Kidney tubule cell (primary cell): Measurements from ENCODE around the gene TANK.
"Not testable (repeated sequence)": the region's sequence is repeated elsewhere in the genome, so short reads cannot be mapped to it uniquely, and the experiment has no call there.

Source experiments
- DNase-seq: peaks from one replicate; pipeline ENCODE4 v3.0.0-alpha.2; 2018; ENCODE audit warnings: low spot score

Gene TANK

DNA sequence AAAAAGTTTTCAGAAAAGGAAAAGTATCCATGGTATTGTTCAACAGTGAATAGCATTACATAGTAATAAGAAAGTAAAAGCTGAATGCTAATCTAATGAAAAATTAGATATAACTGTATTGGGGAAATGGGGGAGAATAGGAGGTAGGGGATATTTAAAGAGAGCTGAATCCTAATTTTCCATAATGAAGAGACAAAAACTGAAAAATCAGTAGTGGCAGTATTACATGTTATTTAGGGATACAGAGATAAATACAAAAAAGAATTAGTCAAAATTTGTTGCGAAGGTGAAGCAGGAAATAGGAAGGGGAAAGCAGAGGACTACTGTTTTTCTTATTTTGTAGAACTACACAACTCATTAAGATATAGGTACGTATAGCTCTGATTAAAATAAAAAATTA lies 9.1 kb downstream of the TANK start:
- DNase-seq, result no peak

DNA sequence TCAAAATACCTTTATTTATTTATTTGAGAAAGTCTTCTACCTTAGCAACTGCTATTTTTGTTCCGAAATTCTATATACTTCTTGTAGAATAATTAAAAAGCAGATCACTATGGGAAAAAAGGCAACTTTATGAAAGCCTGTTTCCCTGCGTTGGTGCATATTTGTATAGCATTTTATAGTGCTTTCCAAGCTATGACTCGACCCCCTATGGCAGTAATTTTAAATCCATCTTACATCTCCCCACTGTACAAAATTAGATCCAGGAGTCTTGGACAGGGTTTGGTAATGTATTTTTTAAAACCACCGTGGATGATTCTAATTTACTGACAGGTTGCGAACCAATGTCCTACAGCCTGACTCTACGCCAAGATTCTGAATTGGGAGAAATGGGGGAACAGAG lies 10.1 kb downstream of the TANK start:
- DNase-seq, result no peak

DNA sequence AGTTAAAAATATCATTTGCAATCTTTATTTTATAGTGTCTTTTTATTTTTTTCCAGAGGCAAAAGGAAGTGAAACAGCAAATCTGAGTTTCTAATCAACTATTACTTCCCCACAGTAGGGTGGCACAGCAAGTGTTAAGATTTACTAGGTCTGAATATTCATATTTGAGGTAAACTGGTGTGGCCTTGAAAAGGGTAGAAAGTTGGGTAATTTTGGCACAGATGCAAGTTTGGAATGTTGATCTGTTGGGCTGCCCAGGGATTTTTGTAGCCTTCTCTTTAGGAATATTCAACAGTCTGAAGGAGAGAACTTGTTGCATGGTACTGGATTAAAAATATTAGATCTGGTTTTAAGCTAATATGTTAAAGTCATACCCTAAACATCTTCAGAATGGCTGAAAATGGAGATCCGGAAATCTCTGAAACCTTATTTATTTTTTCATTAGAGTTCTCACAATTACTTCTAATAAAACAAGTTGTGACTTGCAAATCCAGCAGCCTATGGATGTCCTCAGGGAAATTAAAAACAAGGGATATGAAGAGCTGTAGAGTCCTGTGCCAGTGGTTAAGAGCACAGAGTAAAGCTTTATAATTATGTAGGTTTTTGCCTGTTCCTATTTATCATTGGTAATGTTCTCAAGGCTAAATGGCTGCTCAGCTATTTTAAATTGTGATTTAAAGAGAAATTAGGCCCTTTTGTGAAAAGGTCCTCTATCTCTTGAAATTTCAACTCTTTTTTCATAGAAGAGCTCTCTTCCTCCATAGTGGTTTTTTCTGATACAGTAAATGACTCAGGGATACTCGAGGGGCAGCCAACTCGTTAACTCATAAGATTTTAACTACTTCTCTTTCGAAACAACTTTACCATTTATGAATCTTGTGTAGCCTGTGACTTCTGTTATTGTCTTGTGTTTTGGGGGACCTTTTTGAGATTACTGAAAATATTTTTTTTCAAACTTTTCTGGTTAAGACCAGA lies 11.0 kb downstream of the TANK start:
- no peak for DNase-seq

DNA sequence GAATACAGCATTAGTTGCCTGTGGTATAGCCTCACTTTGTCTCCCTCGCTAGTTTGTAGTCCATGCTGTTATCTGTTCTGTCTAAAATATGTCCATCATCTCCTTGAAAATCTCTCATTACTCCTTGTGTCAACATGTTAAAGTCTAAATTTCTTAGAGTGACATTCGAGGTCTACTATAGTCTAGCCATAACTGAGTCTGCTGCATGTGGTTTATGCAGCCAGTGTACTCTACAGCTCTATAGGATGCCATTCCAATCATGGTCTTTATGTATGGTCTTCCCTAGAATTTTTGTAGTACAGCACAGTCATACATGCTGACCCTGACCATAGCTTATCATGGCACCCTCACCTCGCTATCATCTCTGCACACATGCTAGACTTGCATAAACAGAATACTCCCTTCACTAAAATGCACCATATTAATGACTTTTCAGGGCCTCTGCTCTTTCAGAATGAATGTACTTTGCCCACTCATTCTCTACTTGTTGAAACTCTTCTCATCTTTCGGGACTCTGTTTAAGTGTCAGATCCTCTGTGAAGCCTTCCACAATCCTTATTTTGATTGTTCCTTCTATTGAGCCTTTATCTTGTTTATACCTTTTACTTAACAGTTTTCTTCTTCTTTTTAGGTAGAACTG lies 12.8 kb downstream of the TANK start:
- DNase-seq, result no peak

DNA sequence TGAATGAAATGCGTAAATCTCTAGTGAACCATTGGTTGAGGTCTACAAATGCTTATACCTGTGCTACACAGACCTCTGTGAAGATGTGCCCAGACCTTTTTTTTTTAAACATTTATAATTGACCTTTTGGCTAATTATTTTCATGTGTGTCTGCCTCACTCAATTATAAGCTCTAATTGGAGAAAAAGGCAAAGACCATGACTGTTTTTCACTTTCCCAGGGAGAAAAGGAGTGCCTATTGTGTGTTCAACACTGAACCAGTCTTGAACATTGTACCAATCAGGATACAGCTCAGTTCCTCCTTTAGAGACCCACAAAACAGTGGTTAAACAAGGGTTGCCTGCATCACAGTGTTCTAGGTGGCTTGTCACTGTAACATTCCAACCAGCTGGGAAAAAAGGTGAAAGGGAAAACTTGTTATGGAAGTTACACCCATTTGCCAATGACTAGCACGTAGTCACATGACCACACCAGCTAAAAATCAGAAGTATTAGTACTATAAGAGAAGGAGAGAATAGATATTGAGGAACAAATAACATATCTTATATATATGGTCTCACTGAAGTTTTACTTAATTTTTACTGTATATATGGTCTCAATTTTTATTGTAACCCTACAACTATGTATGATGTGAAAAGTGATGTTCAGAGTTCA lies 13.4 kb downstream of the TANK start:
- no peak for DNase-seq

DNA sequence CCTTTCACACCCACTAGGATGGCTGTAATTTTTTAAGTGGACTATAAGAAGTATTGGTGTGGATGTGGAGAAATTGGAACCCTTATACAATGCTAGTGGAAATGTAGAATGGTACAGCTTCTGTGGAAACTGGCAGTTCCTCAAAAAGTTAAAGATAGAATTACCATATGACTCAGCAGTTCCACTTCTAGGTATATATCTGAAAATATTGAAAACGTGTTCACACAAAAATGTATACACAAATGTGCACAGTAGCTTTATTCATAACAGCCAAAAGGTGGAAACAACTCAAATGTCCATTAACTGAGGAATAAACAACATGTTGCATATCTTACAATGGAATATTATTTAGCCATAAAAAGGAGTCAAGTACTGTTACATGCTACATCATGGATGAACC lies 17.7 kb downstream of the TANK start:
- DNase-seq, result no peak

DNA sequence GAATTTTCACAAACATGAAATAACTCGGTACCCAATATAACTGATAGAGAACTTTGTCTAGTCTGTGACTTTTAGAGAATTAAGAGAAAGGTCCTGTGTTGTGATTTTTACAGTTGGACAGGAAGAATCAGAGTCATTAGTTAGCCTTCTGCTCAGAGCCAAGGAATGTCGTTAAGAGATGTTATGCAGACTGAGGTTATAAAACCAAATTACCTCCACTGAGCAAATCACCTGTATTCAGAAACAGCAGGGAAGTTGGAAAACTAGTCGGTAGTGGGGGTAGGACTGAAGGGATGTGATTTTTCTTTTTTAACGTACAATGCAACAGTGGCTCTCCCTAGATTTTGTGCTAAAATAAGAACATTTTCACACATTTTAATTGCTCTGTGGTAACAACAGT lies 18.5 kb downstream of the TANK start:
- DNase-seq, result peak; percentile 19

DNA sequence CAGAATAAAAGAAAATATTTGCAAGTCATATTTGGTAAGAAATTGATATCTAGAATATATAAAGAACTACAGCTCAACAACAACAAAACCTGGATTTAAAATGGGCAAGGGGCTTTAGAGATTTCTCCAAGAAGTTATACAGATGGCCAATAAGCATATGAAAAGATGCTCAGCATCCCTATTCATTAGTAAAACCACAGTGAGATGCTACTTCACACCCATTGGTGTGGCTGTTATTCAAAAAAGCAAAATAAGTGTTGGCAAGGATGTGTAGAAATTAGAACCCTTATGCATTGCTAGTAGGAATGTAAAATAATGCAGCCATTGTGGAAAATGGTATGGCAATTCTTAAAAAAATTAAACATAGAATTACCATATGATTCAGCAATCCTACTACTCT lies 29.8 kb downstream of the TANK start:
- no peak for DNase-seq

DNA sequence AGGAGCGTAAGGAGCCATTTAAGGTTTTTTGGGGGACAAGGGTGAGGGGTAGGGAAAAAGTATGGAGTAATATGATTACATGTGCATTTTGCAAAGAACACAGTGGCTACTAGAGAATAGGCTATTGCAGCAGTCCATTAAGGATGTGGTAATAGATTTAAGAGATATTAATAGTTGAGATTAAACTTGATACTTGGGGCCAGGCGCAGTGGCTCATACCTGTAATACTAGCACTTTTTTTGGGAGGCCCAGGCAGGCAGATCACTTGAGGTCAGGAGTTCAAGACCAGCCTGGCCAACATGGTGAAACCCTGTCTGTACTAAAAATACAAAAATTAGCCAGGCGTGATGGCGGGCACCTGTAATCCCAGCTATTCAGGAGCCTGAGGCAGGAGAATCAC lies 35.4 kb downstream of the TANK start:
- not testable (repeated sequence) for DNase-seq

DNA sequence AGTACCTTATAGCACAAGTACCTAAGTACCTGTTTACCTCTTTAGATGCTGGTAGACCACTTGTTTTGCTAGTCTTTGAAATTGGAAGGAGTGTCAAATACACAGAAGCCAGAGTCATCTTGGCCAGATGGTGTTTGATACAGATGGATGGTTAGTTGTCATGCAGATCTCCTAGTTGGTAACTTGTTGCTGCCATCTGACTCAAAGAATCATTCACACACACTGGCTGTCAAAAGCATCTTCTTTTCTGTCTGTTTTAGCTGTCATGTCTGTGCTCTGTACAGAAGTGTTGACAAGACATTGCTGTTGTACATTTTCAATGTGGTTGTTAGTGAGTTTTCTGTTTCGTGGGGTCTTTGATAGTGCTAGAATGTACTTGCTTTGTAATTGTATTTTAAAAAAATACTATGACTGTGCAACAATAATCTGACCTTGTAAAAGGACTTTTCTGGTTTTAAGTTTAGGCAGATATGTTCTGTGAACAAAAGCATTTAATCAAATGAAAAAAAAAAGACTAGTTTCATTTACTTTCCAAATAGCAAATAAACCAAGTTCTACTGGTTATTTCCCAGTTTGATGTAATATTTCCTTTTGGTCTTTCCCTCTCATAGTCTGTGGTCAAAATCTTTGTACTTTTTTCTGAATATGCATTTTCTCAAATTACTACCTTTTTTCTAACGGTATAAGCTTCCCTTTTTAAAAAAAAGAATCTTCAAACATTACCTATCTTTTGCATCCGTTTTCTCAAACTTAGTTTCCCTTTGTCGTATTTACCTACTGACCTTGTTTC lies 39.9 kb downstream of the TANK start:
- DNase-seq, result peak; percentile 49

DNA sequence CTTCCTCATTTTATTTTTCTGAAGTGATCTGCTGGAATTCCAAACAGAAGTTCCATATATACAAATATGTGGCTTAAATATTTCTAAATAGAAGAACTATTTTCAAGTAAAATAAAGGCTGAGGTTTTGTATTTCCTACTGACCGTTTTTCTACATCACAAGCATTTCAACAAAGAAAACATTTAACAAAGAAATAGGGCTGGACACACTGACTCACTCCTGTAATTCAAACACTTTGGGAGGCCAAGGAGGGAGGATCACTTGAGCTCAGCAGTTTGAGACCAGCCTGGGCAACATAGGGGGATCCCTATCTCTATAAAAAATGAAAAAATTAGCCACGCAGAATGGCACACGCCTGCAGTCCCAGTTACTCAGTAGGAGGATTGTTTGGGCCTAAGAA lies 44.6 kb downstream of the TANK start:
- no peak for DNase-seq

DNA sequence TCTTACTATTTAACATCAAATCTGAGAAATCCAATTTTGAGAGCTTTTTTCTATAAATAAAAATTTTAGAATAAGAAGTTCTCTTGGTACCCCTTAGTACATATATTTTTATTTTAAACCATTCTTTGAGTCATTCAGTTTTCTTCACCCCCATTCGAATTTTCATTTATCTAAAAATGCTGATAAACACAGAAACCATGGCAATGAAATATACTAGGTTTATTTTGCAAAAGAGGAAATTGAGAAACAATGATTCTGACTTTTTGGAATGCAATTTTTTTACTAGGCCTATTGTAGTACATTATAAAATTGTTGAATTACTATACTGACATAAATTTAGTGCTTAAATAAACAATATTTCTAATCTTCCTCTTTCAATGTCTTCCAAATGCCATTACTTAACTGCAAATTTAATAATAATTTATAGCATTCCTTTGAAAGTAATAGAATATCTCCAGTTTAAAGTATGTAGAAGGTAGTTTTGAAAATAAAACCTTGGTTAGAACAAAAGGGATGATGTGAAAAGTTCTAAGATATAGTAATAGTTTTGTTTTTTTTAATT lies 46.3 kb downstream of the TANK start:
- DNase-seq, result no peak

DNA sequence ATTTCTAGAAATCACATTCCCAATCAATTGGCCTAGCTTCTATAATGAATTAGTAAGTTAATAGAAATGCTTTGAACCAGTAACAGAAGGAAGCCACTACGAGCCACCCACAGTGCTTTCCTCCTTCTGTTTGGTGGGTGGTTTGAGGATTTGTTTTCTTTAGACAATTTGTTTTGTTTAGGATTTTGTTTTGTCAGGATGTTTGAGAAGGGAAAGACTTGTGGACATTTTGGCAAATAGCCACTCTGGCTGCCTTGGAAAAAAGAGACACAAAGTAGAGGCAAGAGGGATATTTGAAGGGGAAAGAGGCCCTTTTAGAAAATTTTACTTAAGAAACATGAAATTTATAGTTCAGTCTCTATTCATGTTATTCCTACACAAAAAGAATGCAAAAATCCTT lies 47.7 kb downstream of the TANK start:
- DNase-seq, result no peak

DNA sequence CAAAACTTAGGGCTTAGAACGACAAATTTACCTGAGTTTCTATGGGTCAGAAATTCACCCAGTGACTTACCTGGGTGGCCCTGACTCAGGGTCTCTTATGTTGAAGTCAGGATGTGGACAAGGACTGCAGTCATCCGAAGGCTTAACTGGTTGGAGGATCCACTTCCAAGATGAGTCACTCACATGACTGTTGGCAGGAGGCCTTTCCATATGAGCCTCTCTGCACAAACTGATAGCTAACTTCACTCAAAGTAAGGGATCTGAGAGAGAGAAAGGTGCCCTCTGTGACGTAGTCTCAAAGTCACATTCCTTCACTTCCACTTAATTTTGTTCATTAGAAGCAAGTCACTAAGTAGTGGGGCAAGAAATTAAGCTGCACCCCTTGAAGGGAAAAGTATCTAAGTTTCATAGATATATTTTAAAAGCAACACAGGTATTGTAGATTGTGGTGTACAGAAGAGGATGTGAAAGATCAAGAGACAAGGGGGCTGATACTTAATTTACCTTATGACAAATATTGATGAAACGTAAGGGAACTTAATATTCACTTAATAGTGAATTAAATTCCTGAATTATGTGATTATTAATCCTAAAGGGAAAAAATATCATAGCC lies 48.4 kb downstream of the TANK start:
- DNase-seq, result peak; percentile 88

DNA sequence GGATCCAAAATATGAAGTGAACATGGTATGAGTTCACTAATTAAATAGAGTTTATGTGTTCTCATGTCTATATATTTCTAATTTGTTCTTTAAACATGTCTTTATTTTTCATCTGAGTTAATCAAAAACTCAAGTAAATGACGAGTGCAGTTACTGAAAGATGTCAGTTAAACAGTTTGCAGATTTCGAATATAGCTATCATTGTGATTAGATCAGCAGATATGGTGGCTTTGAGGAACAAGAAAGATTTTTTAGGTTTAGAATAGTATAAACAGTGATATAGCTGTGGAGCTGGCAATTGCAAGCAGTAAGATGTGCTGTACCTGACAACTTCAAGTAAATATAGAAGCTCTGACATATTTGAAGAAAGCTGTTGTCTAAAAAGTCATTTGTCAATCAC lies 49.7 kb downstream of the TANK start:
- DNase-seq, result no peak

DNA sequence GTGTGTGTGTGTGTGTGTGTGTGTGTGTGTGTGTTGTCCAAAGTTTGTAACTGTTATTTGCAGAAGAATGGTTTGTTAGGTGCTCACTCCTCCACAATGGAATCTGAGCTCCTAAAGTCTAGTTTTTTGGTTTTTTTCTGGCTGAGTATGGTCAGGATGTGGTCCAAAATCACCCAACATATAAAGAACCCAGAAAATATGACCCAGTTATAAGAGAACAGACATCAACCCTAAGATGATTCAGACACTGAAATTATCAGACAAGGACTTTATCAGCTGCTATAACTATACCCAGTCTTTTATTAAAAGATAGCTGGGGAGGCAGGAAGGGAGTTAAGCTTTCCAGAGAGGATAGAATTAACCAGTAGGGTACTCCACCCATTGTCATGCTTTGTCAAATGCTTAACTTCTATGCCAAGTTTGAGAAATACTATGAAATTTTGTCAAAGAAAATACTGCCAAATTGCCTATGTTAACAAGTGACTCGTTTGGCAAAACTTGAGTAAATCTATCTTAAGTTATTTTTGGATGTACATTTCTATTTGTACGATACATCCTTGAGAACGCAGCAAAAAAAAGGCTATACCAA lies 57.5 kb downstream of the TANK start:
- DNase-seq, result no peak

DNA sequence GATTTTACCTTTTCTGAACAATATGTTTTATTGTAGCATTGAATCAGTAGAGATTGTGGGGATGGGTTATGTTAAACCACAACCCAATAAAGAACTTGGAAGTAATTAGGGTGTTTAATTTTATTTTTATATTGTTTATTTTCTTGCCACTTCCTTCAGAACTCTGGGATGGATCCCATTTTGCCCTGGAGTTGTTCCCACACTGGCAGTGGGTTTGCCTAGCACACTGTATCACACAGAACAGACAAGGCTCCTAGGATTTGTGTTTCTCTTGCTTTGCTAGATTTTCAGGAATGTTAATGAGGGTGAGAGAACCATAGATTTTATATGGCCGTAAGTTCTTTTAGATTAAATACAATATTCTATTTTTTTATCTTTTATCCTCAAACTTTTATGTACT lies 59.0 kb downstream of the TANK start:
- no peak for DNase-seq

DNA sequence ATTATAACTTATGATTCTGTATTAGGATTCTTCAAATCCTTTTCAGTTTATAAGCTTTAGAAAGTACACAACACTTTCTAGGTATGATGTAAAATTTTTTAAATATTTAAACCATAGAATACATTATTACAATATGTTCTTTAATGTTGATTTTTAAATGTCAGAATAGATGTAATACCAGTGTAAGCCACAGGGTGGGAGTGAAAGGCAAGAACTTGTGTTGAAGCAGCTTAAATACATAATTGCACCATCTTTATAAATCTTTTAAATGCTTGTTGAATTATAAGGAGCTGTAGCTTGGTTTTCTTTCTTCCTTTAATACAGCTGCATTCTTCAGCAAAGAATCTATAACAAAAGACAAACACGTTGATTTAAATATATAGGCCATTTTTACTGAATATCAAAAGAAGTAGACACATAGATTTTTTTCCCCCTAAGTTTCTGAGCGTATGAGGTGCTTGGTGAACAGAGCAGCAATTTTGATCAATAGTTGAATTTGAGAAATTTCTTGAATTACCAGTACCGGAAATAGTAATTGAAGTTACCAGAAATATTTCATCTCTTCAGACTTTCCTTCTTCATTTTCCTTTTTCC lies 63.0 kb downstream of the TANK start:
- DNase-seq, result peak; percentile 48

DNA sequence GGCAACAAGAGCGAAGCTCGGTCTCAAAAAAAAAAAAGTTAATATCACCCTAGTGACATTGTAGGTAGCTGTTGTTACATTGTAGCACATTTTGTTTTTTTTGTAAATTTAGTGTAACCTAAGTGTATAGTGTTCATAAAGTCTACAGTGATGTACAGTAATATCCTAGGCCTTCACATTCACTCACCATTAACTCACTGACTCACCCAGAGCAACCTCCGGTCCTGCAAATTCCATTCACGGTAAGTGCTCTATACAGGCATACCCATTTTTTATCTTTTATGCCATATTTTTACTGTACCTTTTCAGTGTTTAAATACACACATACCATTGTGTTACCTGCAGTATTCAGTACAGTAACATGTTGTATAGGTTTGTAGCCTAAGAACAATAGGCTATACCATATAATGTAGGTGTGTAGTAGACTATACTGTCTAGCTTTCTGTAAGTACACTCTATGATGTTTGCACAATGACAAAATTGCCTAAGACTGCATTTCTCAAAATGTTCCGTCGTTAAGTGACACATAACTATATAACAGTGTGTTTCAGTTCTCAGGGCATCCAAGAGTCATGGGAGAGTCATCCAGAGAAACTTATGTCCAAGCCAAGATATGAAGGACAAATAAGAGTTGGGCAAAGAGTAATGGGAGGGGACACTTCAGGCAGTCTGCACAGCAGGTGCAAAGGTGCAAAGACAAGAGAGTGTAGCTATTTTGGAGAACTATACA lies 68.4 kb downstream of the TANK start:
- DNase-seq, result no peak

DNA sequence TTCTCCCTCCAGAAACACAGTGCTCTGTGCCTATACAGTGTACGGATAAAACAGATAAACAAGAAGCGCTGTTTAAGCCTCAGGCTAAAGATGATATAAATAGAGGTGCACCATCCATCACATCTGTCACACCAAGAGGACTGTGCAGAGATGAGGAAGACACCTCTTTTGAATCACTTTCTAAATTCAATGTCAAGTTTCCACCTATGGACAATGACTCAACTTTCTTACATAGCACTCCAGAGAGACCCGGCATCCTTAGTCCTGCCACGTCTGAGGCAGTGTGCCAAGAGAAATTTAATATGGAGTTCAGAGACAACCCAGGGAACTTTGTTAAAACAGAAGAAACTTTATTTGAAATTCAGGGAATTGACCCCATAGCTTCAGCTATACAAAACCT lies 70.7 kb downstream of the TANK start:
- DNase-seq, result no peak
